NCI-H446 (cell line): Measurements from ENCODE around the gene DMD.
"Not testable (repeated sequence)": the region's sequence is repeated elsewhere in the genome, so short reads cannot be mapped to it uniquely, and the experiment has no call there.

Experiments
- DNase-seq, 2 experiments: peaks; one replicate each; lab custom pipeline; 2025; lab: John Stamatoyannopoulos, UW

The DMD gene

DNA sequence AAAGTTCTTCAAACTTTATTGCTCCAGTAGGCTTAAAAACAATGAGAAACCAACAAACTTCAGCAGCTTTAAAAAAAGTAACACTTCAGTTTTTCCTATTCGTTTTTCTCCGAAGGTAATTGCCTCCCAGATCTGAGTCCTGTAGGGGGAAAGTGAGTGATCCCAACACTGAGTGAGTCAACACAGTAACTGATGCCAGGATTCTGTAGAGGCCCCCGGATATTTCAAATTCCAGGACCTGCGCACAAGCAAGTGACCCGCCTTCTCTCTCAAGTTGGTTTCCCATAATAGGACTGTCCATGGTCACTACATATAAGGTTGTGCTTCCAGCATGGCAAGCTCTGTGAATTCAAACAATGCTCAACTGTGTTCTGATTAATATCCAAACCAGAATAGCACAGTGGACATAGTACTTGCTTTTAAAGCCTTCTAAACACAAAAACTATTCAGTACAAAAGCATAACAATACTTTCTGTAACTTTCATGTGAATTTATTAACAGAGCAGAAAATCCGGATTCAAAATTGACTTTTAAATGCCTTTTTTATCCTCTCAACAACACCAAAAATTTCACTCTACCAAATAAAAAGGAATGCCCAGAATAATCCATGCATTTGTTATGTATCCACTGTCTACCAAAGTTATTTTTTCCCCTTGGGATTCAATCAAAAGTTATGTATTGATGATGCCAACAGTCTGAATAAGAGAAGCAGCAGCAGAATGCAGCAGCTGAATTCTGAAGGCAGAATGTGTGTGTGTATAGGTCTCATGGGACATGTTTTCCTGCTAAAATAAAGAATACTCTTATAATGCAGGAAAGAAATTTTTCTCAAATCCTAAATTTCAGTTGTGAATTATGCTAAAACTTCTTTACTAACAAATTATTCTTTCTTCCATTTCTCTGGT is at the start of gene DMD:
Gene DMD (minus strand): TSS at position 194 of the 905 bp plus-strand sequence. CDS start 237 bp downstream, outside the sequence.
- DNase-seq = no peak

- DNase-seq = no peak
Observed at GRCh38 chrX:33252306-33252825, 41.0 kb upstream of the DMD start.

GRCh38 chrX:33218819-33219218 is 7.5 kb upstream of the DMD start:
- DNase-seq = no peak

DNA sequence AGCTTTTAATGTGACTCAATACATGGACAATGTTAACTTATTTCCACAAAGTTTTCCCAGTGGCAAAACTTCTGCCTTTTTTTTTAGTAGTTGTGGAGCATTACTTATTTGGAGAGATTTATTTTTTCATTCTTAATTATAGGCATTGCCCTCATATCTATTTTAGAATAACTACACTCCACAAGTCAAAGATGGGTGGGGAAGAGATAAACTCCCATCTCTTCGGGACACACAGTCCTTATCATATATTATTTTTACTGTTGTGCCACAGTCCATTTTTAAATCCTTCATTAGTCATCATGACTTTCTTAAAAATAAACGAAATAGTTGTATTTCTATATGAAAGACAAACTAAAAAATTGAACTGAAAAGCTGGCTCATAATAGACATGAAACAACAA is 1.2 kb downstream of the DMD start:
- no peak for DNase-seq

DNA sequence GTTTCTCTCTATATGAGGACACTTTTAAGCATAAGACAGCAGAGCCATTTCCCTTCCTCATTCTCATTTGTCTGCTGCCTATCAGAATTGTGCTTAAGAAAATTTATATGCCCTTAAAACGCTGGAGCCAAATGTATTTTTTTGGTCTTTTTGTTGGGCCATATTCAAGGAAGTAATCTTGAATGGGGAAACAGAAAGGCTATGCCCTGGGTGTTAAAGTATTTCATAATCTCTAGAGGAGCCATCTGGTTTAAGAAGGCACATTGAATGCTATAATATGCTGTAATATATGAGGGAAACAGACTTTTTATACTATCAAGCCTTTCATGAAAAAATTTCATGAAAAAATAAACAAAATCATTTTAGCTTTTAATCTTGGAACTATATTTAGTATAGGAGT is 4.3 kb downstream of the DMD start:
- DNase-seq = no peak

- DNase-seq = no peak
Observed at GRCh38 chrX:33205321-33205720, 6.0 kb downstream of the DMD start.

DNA sequence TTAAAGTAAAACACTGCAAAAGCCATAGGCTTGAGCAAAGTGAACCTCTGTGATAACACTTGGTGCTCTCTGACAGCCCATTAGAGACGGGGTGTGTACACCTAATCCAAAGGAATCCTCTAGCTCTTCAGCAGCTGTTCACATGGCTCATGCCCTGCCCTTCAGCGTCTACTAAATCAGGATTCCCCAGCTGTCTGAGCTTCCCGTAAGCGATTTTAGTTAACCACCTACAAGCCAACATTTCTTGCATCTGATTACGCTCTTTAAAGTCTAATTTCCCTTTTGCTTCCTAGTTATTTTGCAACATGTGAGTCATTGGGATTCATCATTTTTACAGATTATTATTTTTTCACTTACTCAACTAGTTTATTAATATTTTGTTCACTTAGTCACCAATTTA is 6.5 kb downstream of the DMD start:
- DNase-seq = no peak

- no peak for DNase-seq
Observed at GRCh38 chrX:33198561-33199279, 12.6 kb downstream of the DMD start.

- no peak for DNase-seq
Observed at GRCh38 chrX:33195698-33196097, 15.7 kb downstream of the DMD start.

GRCh38 chrX:33194876-33195433 is 16.4 kb downstream of the DMD start:
- no peak for DNase-seq

GRCh38 chrX:33194289-33194688 is 17.1 kb downstream of the DMD start:
- no peak for DNase-seq

GRCh38 chrX:33190016-33190415 is 21.3 kb downstream of the DMD start:
- no peak for DNase-seq

- DNase-seq = no peak
Observed at GRCh38 chrX:33188881-33189280, 22.5 kb downstream of the DMD start.

GRCh38 chrX:33188286-33188685 is 23.1 kb downstream of the DMD start:
- no peak for DNase-seq

GRCh38 chrX:33184803-33185202 is 26.5 kb downstream of the DMD start:
- DNase-seq = not testable (repeated sequence)

GRCh38 chrX:33183361-33183760 is 28.0 kb downstream of the DMD start:
- no peak for DNase-seq

- no peak for DNase-seq
Observed at GRCh38 chrX:33178690-33179089, 32.7 kb downstream of the DMD start.

DNA sequence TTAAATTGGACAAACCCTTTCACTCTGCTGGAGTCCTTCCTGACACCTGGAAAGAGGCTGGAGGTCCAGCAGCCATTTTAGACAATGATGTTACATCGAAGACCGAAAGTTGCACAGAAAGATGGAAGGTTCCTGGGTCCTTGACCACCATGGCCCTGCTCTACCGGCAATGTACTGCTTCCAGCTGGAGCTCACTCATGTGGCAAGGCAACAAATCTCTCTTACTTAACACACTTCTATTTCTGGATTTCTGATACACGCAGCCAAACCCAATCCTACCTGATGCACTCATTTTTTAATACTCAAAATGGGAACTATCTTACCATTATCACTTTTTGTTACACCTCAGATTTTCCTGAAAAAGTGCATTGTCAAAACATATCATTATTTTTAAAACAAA is 33.1 kb downstream of the DMD start:
- no peak for DNase-seq

- DNase-seq = no peak
Observed at GRCh38 chrX:33175201-33175600, 36.1 kb downstream of the DMD start.

GRCh38 chrX:33171041-33171440 is 40.3 kb downstream of the DMD start:
- DNase-seq = no peak

DNA sequence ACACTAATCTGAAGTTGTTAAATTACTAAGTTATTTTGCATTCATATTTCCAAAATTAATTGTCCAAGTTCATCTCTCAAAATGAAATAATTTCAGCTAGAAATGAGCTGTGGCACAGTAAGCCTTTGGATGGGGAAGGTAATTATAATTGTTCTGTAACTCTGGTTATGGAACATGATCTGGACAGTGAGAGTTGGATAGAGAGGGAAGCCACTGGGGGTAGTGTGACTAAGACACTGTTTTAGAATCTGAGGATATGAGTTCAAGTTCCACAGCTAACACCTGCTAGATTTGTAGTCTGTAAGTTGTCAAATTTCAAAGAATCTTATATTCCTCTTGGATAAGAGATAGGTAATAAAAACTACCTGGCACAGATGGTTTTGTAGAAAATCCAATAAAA is 49.5 kb downstream of the DMD start:
- no peak for DNase-seq

DNA sequence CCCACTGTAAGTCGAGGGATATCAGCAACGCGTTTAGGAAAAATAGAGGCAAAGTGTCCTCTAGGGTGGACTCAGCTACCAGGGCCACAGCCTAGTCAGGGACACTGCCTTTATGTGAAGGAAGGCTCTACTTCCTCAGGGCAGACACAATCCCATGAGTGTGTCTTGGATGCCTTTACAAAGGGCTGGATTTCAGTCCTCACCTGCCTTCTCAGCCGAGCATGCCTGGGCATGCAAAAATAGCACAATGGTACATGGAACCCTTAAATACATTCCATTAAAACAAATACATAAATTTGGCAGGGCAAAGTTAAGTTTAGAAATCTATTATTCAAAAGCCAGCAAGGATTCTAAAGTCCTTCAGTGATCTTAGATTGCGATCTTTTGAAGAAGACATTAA is 51.1 kb downstream of the DMD start:
- DNase-seq = no peak
